Liver (tissue), 9 donors: Measurements from ENCODE around the gene CRYZL1. TPM values are rescaled to one million over a fixed set of nuclear protein-coding genes. Genes with fewer than 3 reads are reported as not detected.
A peak's percentile ranks its signal among the peaks of the same experiment; 100 is the strongest.

ENCODE experiments used
- DNase-seq: peaks from one replicate; pipeline ENCODE4 v3.0.0-alpha.2; 2017; ENCODE audit warnings: low spot score
- H3K27ac ChIP-seq, 2 donors: one replicate each; pipeline ENCODE4 v1.7.0; 2013; ENCODE audit warnings: inconsistent platforms in 2 of 2, low read length in 2 of 2, control low read depth in 1 of 2, low read depth in 1 of 2, mild to moderate bottlenecking in 1 of 2
- H3K27me3 ChIP-seq, 4 donors: one replicate each; pipeline versions ENCODE4 v1.6.1 to v1.7.0; 2013; ENCODE audit warnings: low read length in 3 of 4, inconsistent platforms in 1 of 4, mild to moderate bottlenecking in 1 of 4, moderate library complexity in 1 of 4; ENCODE audit not compliant: control insufficient read depth in 4 of 4, insufficient read depth in 4 of 4
- H3K36me3 ChIP-seq, 4 donors: one replicate each; pipeline versions ENCODE4 v1.6.1 to v1.7.0; 2013; ENCODE audit warnings: low read length in 3 of 4, mild to moderate bottlenecking in 3 of 4, low read depth in 1 of 4, moderate library complexity in 1 of 4; ENCODE audit not compliant: control insufficient read depth in 4 of 4, insufficient read depth in 3 of 4
- H3K4me1 ChIP-seq, 4 donors: one replicate each; pipeline versions ENCODE4 v1.6.1 to v1.7.0; 2013; ENCODE audit warnings: low read length in 3 of 4, mild to moderate bottlenecking in 3 of 4, moderate library complexity in 1 of 4; ENCODE audit not compliant: control insufficient read depth in 4 of 4, insufficient read depth in 4 of 4
- H3K4me3 ChIP-seq, 3 donors: one replicate each; pipeline versions ENCODE4 v1.6.1 to v1.7.0; 2013; ENCODE audit warnings: low read length in 3 of 3, control low read depth in 1 of 3, low read depth in 1 of 3, mild to moderate bottlenecking in 1 of 3
- H3K9ac ChIP-seq, 2 donors: one replicate each; pipeline ENCODE4 v1.7.0; 2013; ENCODE audit warnings: low read length in 2 of 2, mild to moderate bottlenecking in 2 of 2, moderate library complexity in 2 of 2, control low read depth in 1 of 2, low read depth in 1 of 2
- H3K9me3 ChIP-seq, 4 donors: one replicate each; pipeline versions ENCODE4 v1.6.1 to v1.7.0; 2013; ENCODE audit warnings: low read length in 3 of 4; ENCODE audit not compliant: control insufficient read depth in 4 of 4
- EGR1 ChIP-seq, 2 donors: IDR thresholded peaks; 2 replicates each; pipeline ENCODE4 v1.6.1; 2016 to 2018; ENCODE audit warnings: antibody characterized with exemption in 2 of 2, low read depth in 2 of 2
- FOXA1 ChIP-seq: IDR thresholded peaks from 2 replicates; pipeline ENCODE4 v1.6.1; 2016; ENCODE audit warnings: antibody characterized with exemption
- FOXA2 ChIP-seq: IDR thresholded peaks from 2 replicates; pipeline ENCODE4 v1.6.1; 2016; ENCODE audit warnings: antibody characterized with exemption
- GABPA ChIP-seq, 2 donors: IDR thresholded peaks in 1 of 2; conservative IDR thresholded peaks in 1 of 2; 2 replicates each; pipeline ENCODE4 v1.6.1; 2016; ENCODE audit warnings: antibody characterized with exemption in 2 of 2, mild to moderate bottlenecking in 1 of 2, moderate library complexity in 1 of 2
- HNF4A ChIP-seq, 2 donors: conservative IDR thresholded peaks; 2 replicates each; pipeline ENCODE4 v1.6.1; 2016; ENCODE audit warnings: antibody characterized with exemption in 2 of 2, mild to moderate bottlenecking in 2 of 2
- HNF4G ChIP-seq: IDR thresholded peaks from 2 replicates; pipeline ENCODE4 v1.6.1; 2016; ENCODE audit warnings: antibody characterized with exemption
- JUND ChIP-seq, 2 donors: IDR thresholded peaks; 2 replicates each; pipeline ENCODE4 v1.6.1; 2016; ENCODE audit warnings: antibody characterized with exemption in 2 of 2
- MAX ChIP-seq: IDR thresholded peaks from 2 replicates; pipeline ENCODE4 v1.6.1; 2016; ENCODE audit warnings: antibody characterized with exemption
- NR2F2 ChIP-seq: IDR thresholded peaks from 2 replicates; pipeline ENCODE4 v1.6.1; 2016; ENCODE audit warnings: antibody characterized with exemption
- RAD21 ChIP-seq, 2 donors: IDR thresholded peaks; 2 replicates each; pipeline ENCODE4 v1.6.1; 2016; ENCODE audit warnings: antibody characterized with exemption in 2 of 2, mild to moderate bottlenecking in 2 of 2
- RXRA ChIP-seq, 2 donors: IDR thresholded peaks; 2 replicates each; pipeline ENCODE4 v1.6.1; 2017 to 2018; ENCODE audit warnings: antibody characterized with exemption in 2 of 2, mild to moderate bottlenecking in 1 of 2
- SP1 ChIP-seq: IDR thresholded peaks from 2 replicates; pipeline ENCODE4 v1.6.1; 2018; ENCODE audit warnings: antibody characterized with exemption, mild to moderate bottlenecking
- TAF1 ChIP-seq: conservative IDR thresholded peaks from 2 replicates; pipeline ENCODE4 v1.6.1; 2016; ENCODE audit warnings: antibody characterized with exemption, mild to moderate bottlenecking
- YY1 ChIP-seq: IDR thresholded peaks from 2 replicates; pipeline ENCODE4 v1.6.1; 2016; ENCODE audit warnings: antibody characterized with exemption, mild to moderate bottlenecking
- ZBTB33 ChIP-seq: IDR thresholded peaks from 2 replicates; pipeline ENCODE4 v1.6.1; 2016; ENCODE audit warnings: antibody characterized with exemption
- WGBS: extraction: QIAGEN DNeasy Blood & Tissue Kit; methylation state at CpG from one replicate; pipeline ENCODE4 v1.1.7; 2013; 5-methylcytosine and 5-hydroxymethylcytosine counted together
- polyA plus RNA-seq, 2 donors: library from polyadenylated mRNA; stranded (reverse) in 1 of 2; unstranded in 1 of 2; fragments of 200-250 nt in 1 of 2; fragments of >200 nt in 1 of 2; fragmentation: Nextera tagmentation in 1 of 2; extraction: Ambion mirVana in 1 of 2; gene quantifications; one replicate each; pipeline versions ENCODE4 v1.2.1 to v1.2.3, GENCODE V29; 2013 to 2015
- total RNA-seq, 2 donors: library from RNA; depleted of rRNA; stranded (reverse); fragments of >200 nt; gene quantifications; one replicate each; pipeline ENCODE4 v1.2.3, GENCODE V29; 2014
- TF ChIP-seq, protein P1 (sequence below): IDR thresholded peaks from 2 replicates; pipeline ENCODE4 v1.6.1; 2016; ENCODE audit warnings: antibody characterized with exemption
- TF ChIP-seq, protein P2 (sequence below): IDR thresholded peaks from 2 replicates; pipeline ENCODE4 v1.6.1; 2016; ENCODE audit warnings: antibody characterized with exemption, mild to moderate bottlenecking
- TF ChIP-seq, protein P3 (sequence below): fragments of 150-350 bp; IDR thresholded peaks from 2 replicates; pipeline ENCODE4 v1.5.1; 2017; ENCODE audit warnings: improper control_type of control experiment, low read depth, low read length; ENCODE audit not compliant: missing input control
- donor health status: healthy.
- donor health status: healthy.
- donor health status: healthy.
- donor health status: healthy.
- donor health status: healthy.

CRYZL1 gene
- total and polyA plus RNA-seq, 4 donors: 6.8 to 18.1 (median 11.5) TPM

GRCh38 chr21:33644383-33645074 is 3.0 kb upstream of the CRYZL1 start:
- DNase-seq: no peak

More at GRCh38 chr21:33644383-33645074, 3.0 kb upstream of the CRYZL1 start:
- H3K4me3 ChIP-seq: peak overlapping the region; percentile 65 to 98 (median 97)
- TF ChIP-seq SP1 (peak; percentile 83), FOXA1 (peak; percentile 31), EGR1 (IDR thresholded peaks at IDR 0.05; ENCODE audit: low read depth in 2 of 2) (peak in 1 of 2 donors; percentile 12), JUND (IDR thresholded peaks at IDR 0.05) (peak; percentile 74 to 78), FOXA2 (peak; percentile 8), RXRA (IDR thresholded peaks at IDR 0.05) (peak; percentile 67 to 72), RAD21 (IDR thresholded peaks at IDR 0.05) (peak; percentile 51 to 70), GABPA (IDR thresholded peaks at IDR 0.05 in 1 of 2, conservative IDR thresholded peaks at IDR 0.05 in 1 of 2) (peak in 1 of 2 donors; percentile 67), ZBTB33 (peak; percentile 75), MAX (peak; percentile 42), HNF4G (peak; percentile 88), TAF1 (peak; percentile 47), YY1 (peak; percentile 76), NR2F2 (peak; percentile 72), HNF4A (conservative IDR thresholded peaks at IDR 0.05) (peak; percentile 93 to 97)
- TF ChIP-seq, protein P1, sequence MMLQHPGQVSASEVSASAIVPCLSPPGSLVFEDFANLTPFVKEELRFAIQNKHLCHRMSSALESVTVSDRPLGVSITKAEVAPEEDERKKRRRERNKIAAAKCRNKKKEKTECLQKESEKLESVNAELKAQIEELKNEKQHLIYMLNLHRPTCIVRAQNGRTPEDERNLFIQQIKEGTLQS: peak; percentile 52
- TF ChIP-seq, protein P2, sequence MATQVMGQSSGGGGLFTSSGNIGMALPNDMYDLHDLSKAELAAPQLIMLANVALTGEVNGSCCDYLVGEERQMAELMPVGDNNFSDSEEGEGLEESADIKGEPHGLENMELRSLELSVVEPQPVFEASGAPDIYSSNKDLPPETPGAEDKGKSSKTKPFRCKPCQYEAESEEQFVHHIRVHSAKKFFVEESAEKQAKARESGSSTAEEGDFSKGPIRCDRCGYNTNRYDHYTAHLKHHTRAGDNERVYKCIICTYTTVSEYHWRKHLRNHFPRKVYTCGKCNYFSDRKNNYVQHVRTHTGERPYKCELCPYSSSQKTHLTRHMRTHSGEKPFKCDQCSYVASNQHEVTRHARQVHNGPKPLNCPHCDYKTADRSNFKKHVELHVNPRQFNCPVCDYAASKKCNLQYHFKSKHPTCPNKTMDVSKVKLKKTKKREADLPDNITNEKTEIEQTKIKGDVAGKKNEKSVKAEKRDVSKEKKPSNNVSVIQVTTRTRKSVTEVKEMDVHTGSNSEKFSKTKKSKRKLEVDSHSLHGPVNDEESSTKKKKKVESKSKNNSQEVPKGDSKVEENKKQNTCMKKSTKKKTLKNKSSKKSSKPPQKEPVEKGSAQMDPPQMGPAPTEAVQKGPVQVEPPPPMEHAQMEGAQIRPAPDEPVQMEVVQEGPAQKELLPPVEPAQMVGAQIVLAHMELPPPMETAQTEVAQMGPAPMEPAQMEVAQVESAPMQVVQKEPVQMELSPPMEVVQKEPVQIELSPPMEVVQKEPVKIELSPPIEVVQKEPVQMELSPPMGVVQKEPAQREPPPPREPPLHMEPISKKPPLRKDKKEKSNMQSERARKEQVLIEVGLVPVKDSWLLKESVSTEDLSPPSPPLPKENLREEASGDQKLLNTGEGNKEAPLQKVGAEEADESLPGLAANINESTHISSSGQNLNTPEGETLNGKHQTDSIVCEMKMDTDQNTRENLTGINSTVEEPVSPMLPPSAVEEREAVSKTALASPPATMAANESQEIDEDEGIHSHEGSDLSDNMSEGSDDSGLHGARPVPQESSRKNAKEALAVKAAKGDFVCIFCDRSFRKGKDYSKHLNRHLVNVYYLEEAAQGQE: peak; percentile 71
- TF ChIP-seq, protein P3, sequence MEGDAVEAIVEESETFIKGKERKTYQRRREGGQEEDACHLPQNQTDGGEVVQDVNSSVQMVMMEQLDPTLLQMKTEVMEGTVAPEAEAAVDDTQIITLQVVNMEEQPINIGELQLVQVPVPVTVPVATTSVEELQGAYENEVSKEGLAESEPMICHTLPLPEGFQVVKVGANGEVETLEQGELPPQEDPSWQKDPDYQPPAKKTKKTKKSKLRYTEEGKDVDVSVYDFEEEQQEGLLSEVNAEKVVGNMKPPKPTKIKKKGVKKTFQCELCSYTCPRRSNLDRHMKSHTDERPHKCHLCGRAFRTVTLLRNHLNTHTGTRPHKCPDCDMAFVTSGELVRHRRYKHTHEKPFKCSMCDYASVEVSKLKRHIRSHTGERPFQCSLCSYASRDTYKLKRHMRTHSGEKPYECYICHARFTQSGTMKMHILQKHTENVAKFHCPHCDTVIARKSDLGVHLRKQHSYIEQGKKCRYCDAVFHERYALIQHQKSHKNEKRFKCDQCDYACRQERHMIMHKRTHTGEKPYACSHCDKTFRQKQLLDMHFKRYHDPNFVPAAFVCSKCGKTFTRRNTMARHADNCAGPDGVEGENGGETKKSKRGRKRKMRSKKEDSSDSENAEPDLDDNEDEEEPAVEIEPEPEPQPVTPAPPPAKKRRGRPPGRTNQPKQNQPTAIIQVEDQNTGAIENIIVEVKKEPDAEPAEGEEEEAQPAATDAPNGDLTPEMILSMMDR: no peak
- H3K4me1 ChIP-seq: peaks cover 12 to 32% (median 26%) of the 10 kb centered on the region in 4 donors
- WGBS: 26% methylated on average over 11 of the region's 11 CpGs
- H3K9ac ChIP-seq: peak overlapping the region; percentile 74 to 91
- H3K9me3 ChIP-seq: no peaks in the 10 kb centered on the region
- peak overlapping the region; percentile 80 to 92 for H3K27ac ChIP-seq
- no peaks in the 10 kb centered on the region for H3K27me3 ChIP-seq
- no peaks in the 10 kb centered on the region for H3K36me3 ChIP-seq
